EL (cell line): ENCODE results near the gene CREBBP.

Source experiments
- DNase-seq: peaks from one replicate; pipeline ENCODE4 v3.0.0-alpha.2; 2016

CREBBP gene

GRCh38 chr16:3854750-3855541 lies 25.6 kb downstream of the CREBBP start:
- DNase-seq = no peak

- DNase-seq = no peak
Observed at GRCh38 chr16:3850544-3850899, 30.0 kb downstream of the CREBBP start.

- no peak for DNase-seq
Observed at GRCh38 chr16:3849751-3850543, 30.6 kb downstream of the CREBBP start.

GRCh38 chr16:3846595-3847091 lies 33.9 kb downstream of the CREBBP start:
- no peak for DNase-seq

- DNase-seq = no peak
Observed at GRCh38 chr16:3846087-3846486, 34.4 kb downstream of the CREBBP start.

DNA sequence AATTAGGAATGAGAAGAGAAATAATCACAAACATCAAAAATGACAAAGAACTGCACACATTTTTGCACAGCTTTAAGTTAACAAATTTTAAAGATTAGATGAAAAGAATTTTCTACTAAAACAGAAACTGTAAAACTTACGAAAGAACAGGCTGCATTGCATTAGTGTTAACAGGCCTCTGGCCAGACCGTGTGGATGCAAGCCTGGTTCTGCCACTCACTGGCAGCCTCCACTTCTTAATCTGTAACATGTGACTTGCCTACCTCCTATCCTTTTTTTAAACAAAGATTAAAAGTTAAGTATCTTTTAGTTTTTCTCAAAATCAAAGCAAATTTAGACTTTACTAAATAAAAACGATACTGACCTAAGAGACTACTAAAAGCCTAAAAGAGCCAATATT lies 37.5 kb downstream of the CREBBP start:
- no peak for DNase-seq

GRCh38 chr16:3841729-3842508 lies 38.6 kb downstream of the CREBBP start:
- no peak for DNase-seq

DNA sequence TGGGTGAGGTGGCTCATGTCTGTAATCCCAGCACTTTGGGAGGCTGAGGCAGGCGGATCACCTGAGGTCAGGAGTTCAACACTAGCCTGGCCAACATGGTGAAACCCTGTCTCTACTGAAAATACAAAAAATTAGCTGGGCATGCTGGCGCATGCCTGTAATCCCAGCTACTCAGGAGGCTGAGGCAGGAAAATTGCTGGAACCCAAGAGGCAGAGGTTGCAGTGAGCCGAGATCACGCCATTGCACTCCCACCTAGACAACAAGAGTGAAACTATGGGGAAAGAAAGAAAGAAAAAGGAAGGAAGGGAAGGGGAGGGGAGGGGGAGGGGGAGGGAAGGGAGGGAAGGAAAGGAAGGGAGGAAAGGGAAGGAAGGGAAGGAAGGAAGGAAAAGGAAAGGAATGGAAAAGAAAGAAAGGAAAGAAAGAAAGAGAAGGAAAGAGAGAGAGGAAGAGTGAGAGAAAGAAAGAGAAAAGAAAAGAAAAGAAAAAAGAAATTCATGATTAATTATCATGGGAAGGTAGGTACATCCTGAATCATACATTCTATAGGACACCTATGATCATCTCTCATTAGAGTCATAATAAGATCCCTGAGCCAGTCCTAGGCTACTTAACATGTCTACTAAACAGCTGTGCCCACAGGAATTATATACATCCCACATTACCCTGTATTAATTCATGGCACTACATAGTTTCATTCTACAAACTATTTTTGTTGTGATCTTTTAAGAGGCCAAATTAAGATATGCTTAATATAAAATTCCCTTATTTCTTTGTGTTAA lies 40.9 kb downstream of the CREBBP start:
- no peak for DNase-seq

- peak; percentile 34 for DNase-seq
Observed at GRCh38 chr16:3838600-3839401, 41.7 kb downstream of the CREBBP start.

- no peak for DNase-seq
Observed at GRCh38 chr16:3837851-3838586, 42.5 kb downstream of the CREBBP start.

GRCh38 chr16:3836641-3837040 lies 43.9 kb downstream of the CREBBP start:
- DNase-seq = no peak

GRCh38 chr16:3835089-3835602 lies 45.4 kb downstream of the CREBBP start:
- DNase-seq = no peak

- no peak for DNase-seq
Observed at GRCh38 chr16:3832668-3833067, 47.8 kb downstream of the CREBBP start.

DNA sequence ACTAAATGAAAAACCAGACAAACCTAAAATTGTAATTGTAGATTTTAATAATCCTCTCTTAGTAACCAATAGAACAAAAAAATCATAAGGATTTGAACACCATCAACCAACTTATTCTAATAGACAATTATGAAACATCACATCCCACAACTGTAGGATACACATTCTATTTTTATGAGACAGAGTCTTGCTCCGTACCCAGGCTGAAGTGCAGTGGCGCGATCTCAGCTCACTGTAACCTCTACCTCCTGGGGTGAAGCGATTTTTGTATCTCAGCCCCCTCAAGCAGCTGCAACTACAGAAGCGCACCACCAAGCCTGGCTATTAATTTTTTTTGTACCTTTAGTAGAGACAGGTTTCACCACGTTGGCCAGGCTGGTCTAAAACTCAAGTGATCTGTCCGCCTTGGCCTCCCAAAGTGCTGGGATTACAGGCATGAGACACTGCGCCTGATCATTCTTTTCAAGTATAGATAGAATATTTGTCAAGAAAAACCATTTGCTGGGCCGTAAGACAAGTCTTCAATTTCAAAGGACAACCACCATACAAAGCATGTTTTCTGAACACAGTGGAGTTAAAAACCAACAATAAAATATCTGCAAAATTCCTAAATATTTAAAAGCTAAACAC lies 49.8 kb downstream of the CREBBP start:
- DNase-seq = no peak

DNA sequence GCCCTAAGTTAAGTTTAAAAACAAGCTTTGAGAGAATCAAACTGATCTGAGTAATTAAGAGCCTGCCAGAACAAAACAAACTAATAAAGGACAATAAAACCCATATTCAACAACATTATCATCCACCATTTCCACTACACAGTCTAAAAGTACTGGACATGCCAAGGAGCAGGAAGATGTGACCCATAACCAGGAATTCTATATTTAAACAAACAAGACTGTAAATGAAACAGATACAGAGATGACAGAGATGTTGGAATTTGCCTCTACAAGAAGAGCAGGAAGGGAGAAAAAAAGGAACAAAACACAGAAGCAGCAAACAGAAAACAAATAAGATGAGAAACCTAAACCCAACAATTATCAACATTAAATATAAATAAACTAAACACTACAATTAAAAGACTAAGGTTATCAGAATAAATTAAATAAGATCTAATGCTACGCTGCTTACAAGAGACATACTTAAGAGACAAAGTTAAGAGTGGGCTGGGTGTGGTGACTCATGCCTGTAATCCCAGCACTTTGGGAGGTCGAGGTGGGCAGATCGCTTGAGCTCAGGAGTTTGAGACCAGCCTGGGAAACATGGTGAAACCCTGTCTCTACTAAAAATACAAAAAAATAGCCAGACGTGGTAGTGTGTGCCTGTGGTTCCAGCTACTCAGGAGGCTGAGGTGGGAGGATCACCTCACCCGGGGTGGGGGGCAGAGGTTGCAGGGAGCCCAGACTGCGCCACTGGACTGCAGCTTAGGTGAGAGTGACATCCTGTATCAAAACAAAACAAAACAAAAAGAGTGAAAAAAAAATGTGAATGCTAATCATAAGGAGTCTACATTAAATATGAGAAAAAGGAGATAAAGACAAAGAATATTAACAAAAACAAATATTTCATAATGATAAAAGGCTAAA lies 50.6 kb downstream of the CREBBP start:
- peak; percentile 38 for DNase-seq

- no peak for DNase-seq
Observed at GRCh38 chr16:3825940-3826339, 54.6 kb downstream of the CREBBP start.

DNA sequence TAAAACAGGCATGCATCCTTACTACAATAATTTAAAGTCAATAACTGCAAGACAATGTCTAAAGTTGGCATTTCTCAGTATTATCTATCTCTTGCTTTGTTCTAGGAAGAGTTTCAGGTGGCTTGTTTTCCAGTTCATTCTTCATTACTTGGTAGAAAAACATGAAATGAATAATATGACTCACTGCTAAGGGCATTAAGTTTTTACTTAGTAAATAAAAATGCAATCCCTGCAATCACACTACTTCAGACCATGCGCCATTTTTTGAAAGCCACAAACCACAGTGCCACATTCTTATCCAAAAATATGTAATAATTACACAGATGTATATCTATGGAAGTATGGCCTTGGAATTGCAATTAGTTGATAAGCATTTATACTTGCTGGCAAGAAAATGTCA lies 55.4 kb downstream of the CREBBP start:
- DNase-seq = peak; percentile 77

- DNase-seq = no peak
Observed at GRCh38 chr16:3824121-3824795, 56.3 kb downstream of the CREBBP start.
